Left ventricle myocardium superior (tissue), 1 donor: ENCODE results near the gene MUC21. TPM values are rescaled to one million over a fixed set of nuclear protein-coding genes. Genes with fewer than 3 reads are reported as not detected.

Experiments used
- ATAC-seq: fragments of 200-7000 bp; cut with Tn5 transposase; one replicate; pipeline ENCODE4 v1.9.1; 2020; ENCODE audit warnings: mild to moderate bottlenecking, moderate library complexity
- DNase-seq: peaks from one replicate; pipeline ENCODE4 v3.0.0-alpha.2; 2020
- intact Hi-C: fragments of 100-400 bp; cut with micrococcal nuclease; formaldehyde crosslinking; loops from one replicate; pipeline ENCODE4 v1.11.0; 2022
- long read RNA-seq: library from polyadenylated mRNA; unstranded; transcript quantifications from one replicate; pipeline ENCODE4 v2.0.0, GENCODE V29; 2021
- total RNA-seq: library from RNA; stranded (reverse); fragmentation: NEBNext Ultra II Directional; extraction: Animal tissue kit (Norgen Biotek cat#: 25700); gene quantifications from one replicate; pipeline ENCODE4 v1.2.1, GENCODE V29; 2021
- donor health status: DM: no; HTN: yes; CAD: no; lungs with severe emphysema.

The MUC21 gene
- not detected for total RNA-seq
- long read RNA-seq: 0 reads

DNA sequence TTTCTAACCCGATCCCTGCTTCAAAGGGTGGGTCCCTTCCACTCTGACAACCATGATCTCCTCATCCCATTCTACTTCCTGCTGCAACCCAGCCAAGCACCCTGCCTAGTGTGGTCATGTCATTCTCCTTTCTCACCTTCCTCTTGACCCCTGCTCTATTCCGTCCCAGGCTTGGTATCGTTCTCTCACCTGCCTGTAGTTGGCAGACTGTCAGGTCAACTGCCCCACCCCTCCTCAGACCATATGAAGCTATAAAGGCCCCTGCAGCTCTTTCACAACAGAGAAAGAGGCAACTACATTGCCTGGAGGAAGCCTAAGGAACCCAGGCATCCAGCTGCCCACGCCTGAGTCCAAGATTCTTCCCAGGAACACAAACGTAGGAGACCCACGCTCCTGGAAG lies at the start of gene MUC21:
Gene MUC21 (plus strand): TSS at position 280 of the 400 bp plus-strand sequence. CDS start 241 bp downstream, outside the sequence.
- ATAC-seq (no peak), DNase-seq (no peak)
- intact Hi-C loops: no loop called here

GRCh38 chr6:30935018-30935417 lies 48.5 kb upstream of the MUC21 start:
- intact Hi-C loops: no loop called here
- no peak for DNase-seq
- ATAC-seq: no peak

DNA sequence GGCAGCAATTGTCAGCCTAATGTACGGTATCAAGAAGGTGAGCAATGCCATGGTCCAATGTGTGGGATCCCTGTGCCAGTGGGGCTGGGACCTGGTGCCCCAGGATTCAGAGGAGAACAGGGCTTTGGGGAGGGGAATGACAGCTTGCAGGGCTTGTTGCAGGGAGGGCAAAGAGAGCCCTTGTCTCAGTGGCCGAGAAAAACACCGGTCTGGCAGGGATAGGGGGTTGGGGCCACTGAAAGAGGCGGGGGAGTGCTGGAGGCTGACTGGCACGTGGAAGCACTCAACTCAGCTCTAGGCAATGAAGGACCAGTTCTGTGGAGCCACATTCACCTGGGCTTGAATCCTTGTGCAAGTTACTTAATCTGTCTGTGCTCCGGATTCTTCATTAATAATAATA lies 46.3 kb upstream of the MUC21 start:
- no peak for ATAC-seq
- intact Hi-C loops: no loop called here
- no peak for DNase-seq

GRCh38 chr6:30938730-30939129 lies 44.8 kb upstream of the MUC21 start:
- intact Hi-C loops: no loop called here
- no peak for DNase-seq
- ATAC-seq: no peak

GRCh38 chr6:30939473-30939872 lies 44.0 kb upstream of the MUC21 start:
- ATAC-seq: no peak
- intact Hi-C loops: no loop called here
- no peak for DNase-seq

- intact Hi-C loops: no loop called here
- ATAC-seq: peak; percentile 34
- no peak for DNase-seq
These were observed 43.0 kb upstream of the MUC21 start, which contains the start of gene MUCL3 for GRCh38 chr6:30940361-30940986. Gene MUCL3 (plus strand): TSS chr6:30940973. CDS start chr6:30941000, 27 bp downstream.

GRCh38 chr6:30942338-30943060 lies 41.0 kb upstream of the MUC21 start:
- peak; percentile 74 for DNase-seq
- ATAC-seq: peak; percentile 88
- intact Hi-C loops: no loop called here

- DNase-seq: no peak
- intact Hi-C loops: no loop called here
- ATAC-seq: no peak
These were observed 39.5 kb upstream of the MUC21 start for GRCh38 chr6:30944051-30944450.

- intact Hi-C loops: no loop called here
- ATAC-seq: no peak
- no peak for DNase-seq
These were observed 38.2 kb upstream of the MUC21 start for GRCh38 chr6:30945281-30945680.

- ATAC-seq (no peak), DNase-seq (no peak)
These were observed 36.3 kb upstream of the MUC21 start for GRCh38 chr6:30947231-30947630.

DNA sequence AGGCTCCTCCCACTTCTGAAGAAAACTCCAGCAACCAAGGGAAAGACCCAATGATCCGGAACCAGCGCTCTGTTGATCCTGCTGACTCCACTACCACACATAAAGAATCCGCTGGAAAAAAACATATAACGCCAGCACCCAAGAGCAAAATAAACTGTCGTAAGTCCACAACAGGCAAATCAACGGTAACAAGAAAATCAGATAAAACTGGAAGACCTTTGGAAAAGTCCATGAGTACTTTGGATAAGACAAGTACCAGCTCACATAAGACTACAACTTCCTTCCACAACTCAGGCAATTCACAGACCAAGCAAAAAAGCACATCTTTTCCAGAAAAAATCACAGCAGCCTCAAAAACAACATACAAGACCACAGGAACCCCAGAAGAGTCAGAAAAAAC lies 34.7 kb upstream of the MUC21 start:
- DNase-seq: no peak
- ATAC-seq: no peak
- intact Hi-C loops: no loop called here

More at GRCh38 chr6:30947231-30947630, 36.3 kb upstream of the MUC21 start:
- intact Hi-C loops: no loop called here

- intact Hi-C loops: no loop called here
- ATAC-seq (no peak), DNase-seq (no peak)
These were observed 31.5 kb upstream of the MUC21 start for GRCh38 chr6:30951907-30952469.

DNA sequence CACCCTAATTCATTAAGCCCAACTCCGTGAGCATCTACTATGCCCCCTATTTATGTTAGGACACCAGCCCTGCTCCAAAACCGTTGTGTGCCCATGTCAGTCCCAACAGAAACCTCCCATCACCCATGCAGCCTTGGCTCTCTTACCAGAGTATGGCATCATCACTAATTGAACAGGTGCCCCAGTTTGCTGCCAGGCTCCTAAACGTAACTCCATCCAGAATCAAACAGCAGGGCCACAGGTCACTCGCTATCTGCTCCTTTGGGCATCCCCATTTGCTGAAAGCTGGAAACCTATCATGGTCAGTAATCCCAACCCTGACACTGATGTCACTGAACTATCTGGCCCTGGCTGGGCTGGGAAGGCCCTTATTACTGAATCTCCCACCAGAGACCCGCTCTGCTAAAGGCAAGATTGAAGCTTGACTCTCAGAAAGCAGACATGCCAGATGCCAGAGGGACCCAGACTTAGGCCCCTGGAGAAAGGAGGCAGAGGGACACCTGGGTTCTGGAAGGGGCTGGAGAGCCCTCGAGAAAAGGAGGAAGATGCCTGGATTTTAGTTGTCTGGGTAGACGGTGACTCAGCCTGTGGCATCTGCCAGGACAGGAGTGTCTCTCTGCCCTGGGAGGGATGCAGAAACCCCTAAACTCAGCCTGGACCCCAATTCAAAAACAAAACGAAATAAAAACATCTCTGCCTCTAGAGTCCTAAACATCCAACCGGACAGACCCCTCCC lies 28.7 kb upstream of the MUC21 start:
- DNase-seq: no peak
- intact Hi-C loops: no loop called here
- no peak for ATAC-seq

- peak; percentile 90 for ATAC-seq
- intact Hi-C loops: no loop called here
- DNase-seq: peak; percentile 81
These were observed 28.0 kb upstream of the MUC21 start for GRCh38 chr6:30955367-30956042.

DNA sequence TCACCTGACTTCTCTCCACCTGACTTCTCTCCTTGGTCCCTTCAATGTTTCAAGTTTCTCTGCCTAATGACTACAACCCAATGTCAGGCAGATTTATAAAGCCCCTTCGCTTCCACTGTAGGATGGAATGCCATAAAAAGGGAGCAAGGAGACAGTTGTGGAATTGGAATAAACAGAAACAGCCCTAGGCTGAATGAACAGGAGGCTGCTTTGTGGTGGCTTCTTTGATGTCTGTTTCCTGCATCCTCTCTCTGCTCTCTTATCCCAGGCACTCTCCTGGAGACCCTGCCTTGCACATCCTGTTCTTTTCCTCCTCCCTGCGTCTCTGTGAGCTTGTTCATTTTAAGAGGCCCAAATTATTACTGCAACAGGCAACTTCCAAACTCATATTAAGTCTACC lies 25.8 kb upstream of the MUC21 start:
- DNase-seq (no peak), ATAC-seq (no peak)
- intact Hi-C loops: no loop called here

GRCh38 chr6:30960907-30961673 lies 22.4 kb upstream of the MUC21 start:
- DNase-seq: no peak
- no peak for ATAC-seq
- intact Hi-C loops: no loop called here

- no peak for ATAC-seq
These were observed 20.8 kb upstream of the MUC21 start for GRCh38 chr6:30962716-30963115.

GRCh38 chr6:30963641-30964040 lies 19.9 kb upstream of the MUC21 start:
- intact Hi-C loops: no loop called here
- DNase-seq (no peak), ATAC-seq (no peak)

More at GRCh38 chr6:30962716-30963115, 20.8 kb upstream of the MUC21 start:
- intact Hi-C loops: no loop called here
- no peak for DNase-seq

- no peak for DNase-seq
- ATAC-seq: no peak
- intact Hi-C loops: no loop called here
These were observed 19.4 kb upstream of the MUC21 start for GRCh38 chr6:30964075-30964474.
